Stimulated activated CD8-positive, alpha-beta memory T cell treated with anti-CD3 and anti-CD28 coated beads, Interleukin-15, amount 100 ng/mL, for 1 hour (primary cell): ENCODE measurements around the gene ZNF195.
"Not testable (repeated sequence)": the region's sequence is repeated elsewhere in the genome, so short reads cannot be mapped to it uniquely, and the experiment has no call there.

Experiments used
- DNase-seq: peaks from one replicate; pipeline ENCODE4 v3.0.0-alpha.2; 2020; ENCODE audit warnings: low read depth

ZNF195 gene

GRCh38 chr11:3347127-3347526 lies 31.8 kb downstream of the ZNF195 start:
- DNase-seq, result no peak

- no peak for DNase-seq
Measured at GRCh38 chr11:3346587-3346986, 32.4 kb downstream of the ZNF195 start.

DNA sequence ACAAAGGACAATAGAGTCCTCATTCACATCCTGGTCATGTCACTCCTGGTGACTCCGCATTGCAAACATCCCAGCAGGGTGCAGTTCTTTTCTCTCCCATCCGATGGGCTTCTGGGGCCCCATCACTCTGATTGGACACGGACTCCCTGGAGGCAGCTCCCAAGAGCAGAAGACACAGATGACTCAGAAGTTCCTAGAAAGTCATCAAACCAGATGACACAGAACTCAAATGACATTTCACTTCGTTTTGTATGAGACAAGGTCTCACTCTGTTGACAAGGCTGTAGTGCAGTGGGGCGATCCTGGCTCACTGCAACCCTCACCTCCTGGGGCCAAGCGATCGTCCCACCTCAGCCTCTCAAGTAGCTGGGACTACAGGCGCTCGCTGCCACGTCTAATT lies 33.2 kb downstream of the ZNF195 start:
- DNase-seq, result no peak

GRCh38 chr11:3344327-3345174 lies 34.4 kb downstream of the ZNF195 start:
- DNase-seq, result no peak

- DNase-seq, result no peak
Measured at GRCh38 chr11:3342709-3343108, 36.2 kb downstream of the ZNF195 start.

DNA sequence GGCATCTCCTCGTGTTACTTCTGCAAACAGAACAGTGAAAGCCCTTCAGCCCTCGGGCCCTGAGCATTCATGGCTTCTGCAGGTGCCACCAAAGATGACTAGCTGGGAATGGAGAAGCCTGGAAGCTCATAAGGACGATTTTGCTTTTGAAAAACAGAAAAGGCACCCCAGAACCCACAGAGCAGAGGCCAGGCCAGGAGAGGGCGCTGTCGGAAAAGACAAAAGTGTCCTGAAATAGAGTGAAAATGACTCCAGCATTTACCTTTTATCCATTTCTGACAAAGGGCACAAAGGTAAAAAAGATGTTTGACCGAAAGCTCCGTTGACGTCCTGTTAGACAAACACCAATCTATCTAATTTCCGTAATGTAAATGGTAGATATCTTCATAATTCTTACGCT lies 37.6 kb downstream of the ZNF195 start:
- peak; percentile 59 for DNase-seq

GRCh38 chr11:3340025-3340424 lies 38.9 kb downstream of the ZNF195 start:
- no peak for DNase-seq

DNA sequence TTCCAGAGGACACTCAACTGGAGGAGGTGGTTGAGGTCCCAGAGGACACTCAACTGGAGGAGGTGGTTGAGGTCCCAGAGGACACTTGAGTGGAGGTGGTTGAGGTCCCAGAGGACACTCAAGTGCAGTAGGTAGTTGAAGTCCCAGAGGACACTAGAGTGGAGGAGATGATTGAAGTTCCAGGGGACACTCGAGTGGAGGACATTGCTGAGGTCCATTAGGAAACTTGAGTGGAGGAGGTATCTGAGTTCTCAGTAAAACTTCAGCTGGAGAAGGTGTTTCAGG lies 39.7 kb downstream of the ZNF195 start:
- no peak for DNase-seq

GRCh38 chr11:3338569-3339339 lies 40.2 kb downstream of the ZNF195 start:
- DNase-seq, result no peak

- not testable (repeated sequence) for DNase-seq
Measured at GRCh38 chr11:3336420-3336819, 42.5 kb downstream of the ZNF195 start.

- DNase-seq, result not testable (repeated sequence)
Measured at GRCh38 chr11:3333157-3333556, 45.8 kb downstream of the ZNF195 start.

- not testable (repeated sequence) for DNase-seq
Measured at GRCh38 chr11:3331078-3331477, 47.9 kb downstream of the ZNF195 start.

DNA sequence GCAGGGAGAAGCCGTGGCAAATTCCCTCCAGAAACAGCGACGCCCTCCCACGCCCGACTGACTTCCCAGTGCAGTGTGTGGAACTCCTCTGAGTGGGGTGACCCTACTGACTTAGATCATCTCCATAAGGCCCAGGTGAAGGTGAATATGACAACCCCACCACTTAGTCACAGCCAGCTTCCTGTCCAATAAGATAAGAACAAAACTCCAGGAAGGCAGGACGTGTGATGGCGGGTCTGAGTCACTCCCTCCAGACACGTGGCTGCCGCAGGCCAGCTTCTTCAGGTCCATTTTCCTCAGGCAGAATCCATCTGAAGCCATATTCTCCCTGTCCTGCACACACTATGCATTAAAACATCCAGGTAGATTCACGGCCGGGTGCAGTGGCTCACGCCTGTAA lies 48.9 kb downstream of the ZNF195 start:
- DNase-seq, result not testable (repeated sequence)

DNA sequence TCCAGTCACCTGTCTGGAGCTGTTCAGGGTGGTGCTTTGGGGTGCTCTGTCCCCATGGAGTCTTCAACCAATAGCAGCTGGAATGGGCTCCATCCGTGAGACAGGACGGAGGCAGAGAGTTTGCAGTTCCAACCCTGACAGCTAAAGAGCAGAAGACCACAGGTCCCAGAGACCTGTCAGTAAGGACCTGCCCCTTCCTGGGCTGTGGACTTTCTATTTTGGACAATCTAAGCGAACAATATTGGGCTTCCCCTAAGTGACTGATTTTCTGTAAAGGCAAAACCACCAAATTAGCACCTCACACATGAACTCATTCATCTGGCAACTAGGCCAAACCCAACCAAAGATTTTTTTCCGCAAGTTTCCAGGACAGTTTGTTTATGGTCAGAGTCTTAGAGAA lies 50.4 kb downstream of the ZNF195 start:
- not testable (repeated sequence) for DNase-seq

DNA sequence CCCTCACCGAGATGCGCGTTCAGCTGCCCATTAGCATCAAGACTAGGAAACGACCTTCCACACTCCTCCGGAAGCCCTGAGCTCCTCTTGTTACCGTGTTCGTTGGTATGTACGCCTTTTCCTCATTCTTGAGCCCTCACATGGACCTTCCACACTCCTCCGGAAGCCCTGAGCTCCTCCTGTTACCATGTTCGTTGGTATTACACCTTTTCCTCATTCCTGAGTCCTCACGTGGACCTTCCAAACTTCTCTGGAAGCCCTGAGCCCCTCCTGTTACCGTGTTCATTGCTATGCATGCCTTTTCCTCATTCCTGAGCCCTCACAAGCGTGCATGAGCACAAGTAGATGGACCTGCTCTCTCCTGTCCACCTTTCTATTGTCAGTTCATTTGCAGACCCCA lies 52.5 kb downstream of the ZNF195 start:
- not testable (repeated sequence) for DNase-seq

- not testable (repeated sequence) for DNase-seq
Measured at GRCh38 chr11:3324724-3325123, 54.2 kb downstream of the ZNF195 start.
